ENCODE data around the gene HOXD4. TPM values are rescaled to one million over a fixed set of nuclear protein-coding genes. Genes with fewer than 3 reads are reported as not detected.

Gene HOXD4
- total and polyA plus RNA-seq, 9 donors, result 2.2 to 8.1 (median 3.6) TPM

DNA sequence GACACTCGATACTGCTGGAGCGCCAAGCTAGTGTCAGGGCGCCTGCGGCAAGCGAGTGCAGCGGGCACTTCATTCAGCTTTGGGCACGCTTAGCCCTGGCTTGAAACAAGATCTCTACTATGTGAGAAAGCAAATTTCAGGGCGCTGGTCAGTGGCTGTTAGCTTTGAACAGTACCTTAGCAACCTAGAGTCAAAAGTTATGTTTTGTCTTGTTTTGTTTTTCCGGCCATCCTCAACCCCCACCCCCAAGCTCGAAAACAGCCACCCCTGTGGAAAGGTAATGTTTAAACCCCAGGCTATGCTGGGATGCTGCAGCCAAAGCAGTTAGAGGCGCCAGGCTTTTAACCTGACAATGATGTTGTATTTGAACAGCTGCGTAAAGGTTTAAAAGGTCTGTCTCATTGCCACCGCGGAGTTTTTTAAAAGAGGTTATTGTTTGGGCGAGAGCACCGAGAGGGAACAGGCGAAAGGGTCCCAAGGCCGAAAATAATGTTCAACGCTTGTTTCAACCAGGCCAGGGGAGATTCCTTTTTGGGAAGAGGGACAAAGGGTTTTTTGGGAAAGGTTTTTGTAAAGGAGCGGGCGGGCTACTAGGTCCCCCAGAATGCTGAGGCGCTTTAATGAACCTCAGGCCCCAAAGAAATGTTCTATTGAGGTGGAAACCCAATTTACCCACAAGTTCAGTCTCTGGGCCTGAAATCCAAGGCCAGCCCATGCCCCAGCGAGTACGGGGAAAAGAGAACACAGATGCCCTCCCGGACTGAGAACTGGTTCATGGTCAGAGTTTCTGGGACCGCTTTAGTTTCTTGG, 37.0 kb upstream of the HOXD4 start:
- Histone ChIP-seq H3K27ac (ENCODE audit: low read length) (no peak overlapping the region), H3K9me3 (replicated peaks; ENCODE audit: control insufficient read depth, low read depth, low read length) (no peaks in the 10 kb centered on the region), H3K27me3 (ENCODE audit: control insufficient read depth, insufficient read depth, low read length) (peaks cover 93% of the 10 kb centered on the region), H3K36me3 (ENCODE audit: control insufficient read depth, insufficient read depth, low read length) (no peaks in the 10 kb centered on the region), H3K4me3 (ENCODE audit: low read length) (no peak overlapping the region), H3K4me1 (ENCODE audit: control insufficient read depth, insufficient read depth, low read length) (peaks cover 29% of the 10 kb centered on the region)
- 40% methylated on average over 20 of the region's 26 CpGs for WGBS (ENCODE audit: insufficient coverage)
- no peak for DNase-seq

DNA sequence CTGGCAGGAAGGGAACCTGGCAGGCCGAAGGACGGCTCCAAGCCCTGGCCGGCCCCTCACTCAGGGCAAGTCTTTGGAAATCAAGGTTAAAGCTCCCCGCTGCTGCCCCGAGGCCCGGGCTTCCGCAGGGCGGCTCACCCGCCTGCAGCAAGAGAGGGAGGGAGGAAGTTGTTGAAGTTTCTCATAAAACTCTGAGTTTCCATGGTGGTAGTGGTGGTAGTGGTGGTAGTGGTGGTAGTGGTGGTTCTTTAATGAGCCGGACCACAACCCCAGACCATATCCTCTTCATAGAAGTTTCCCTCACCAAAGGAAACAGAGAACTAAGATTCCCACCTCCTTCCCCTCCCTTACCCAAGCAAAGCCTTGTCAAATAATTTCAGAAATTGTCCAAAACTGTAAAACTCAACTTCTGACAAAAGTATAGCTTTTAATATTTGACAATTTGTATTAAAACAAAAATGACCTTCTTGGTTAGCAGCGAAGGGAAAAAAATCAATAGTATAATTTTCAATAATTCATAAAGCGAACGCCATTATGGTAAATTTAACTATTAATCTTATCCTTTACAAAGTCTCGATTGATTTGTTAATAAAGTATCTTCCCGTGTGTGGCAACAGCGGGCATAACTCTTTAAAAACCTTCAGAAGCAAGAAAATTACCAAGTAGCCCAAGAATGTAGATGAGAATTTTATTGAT, 36.3 kb upstream of the HOXD4 start:
- peaks cover 91% of the 10 kb centered on the region for H3K27me3 ChIP-seq (ENCODE audit: control insufficient read depth, insufficient read depth, low read length)
- WGBS (ENCODE audit: insufficient coverage), result 22% methylated on average over 3 of the region's 16 CpGs
- DNase-seq, result no peak
- H3K36me3 ChIP-seq (ENCODE audit: control insufficient read depth, insufficient read depth, low read length), result no peaks in the 10 kb centered on the region
- no peak overlapping the region for H3K4me3 ChIP-seq (ENCODE audit: low read length)
- H3K27ac ChIP-seq (ENCODE audit: low read length), result no peak overlapping the region
- H3K9me3 ChIP-seq (replicated peaks; ENCODE audit: control insufficient read depth, low read depth, low read length), result no peaks in the 10 kb centered on the region
- peaks cover 29% of the 10 kb centered on the region for H3K4me1 ChIP-seq (ENCODE audit: control insufficient read depth, insufficient read depth, low read length)

DNA sequence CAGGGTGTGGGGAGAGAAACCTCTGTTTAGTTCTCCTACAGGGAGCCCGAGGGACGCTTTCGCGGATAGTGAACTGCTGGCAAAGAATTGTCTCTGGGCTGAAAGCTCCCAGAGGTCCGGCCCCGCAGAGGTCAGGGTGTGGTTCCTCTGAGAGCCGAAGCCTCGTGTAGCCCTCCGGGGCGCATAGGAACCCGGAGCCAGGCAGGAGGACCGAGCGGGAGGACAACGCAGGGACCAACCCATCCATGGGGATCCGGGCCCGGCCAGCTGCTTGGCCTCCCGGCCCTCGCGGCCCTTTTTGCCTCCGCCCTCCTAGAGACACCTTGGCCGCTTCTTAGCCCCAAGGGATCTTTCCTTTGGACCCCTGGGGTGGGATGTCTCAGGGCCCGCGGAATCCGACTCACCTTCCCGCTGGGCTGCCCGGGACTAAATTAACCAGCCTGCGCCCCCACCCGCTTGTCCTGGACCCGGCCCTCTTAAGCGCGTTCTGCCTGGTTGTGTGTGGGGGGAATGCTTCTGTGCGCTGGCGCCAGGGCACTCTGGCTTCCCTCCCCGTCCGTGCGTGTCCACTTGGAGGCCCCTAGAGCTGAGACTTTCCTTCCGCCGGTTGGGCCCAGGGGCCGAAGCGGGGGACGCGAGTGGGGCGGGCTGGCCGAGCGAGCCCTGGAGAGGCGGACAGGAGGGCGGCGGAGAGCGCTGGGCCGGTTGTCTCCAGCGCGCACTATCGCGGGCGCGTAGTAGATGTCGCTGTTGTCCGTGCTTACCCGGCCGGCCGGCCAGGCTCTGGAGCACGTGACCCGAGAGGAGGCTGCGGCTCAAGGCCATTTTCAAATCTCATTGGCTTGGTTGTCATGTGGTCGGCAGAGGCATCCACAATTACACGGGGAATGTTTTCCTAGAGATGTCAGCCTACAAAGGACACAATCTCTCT, 35.2 kb upstream of the HOXD4 start, which contains the start of gene HOXD10:
TSS of gene HOXD10 (plus strand) at position 896 of the 931 bp plus-strand sequence. CDS start 56 bp downstream, outside the sequence.
- Histone ChIP-seq H3K27ac (ENCODE audit: low read length) (peak within 1 kb of the TSS; percentile 10), H3K27me3 (ENCODE audit: control insufficient read depth, insufficient read depth, low read length) (peaks cover 93% of the 10 kb centered on the region), H3K4me3 (ENCODE audit: low read length) (peak within 1 kb of the TSS; percentile 21), H3K36me3 (ENCODE audit: control insufficient read depth, insufficient read depth, low read length) (no peaks in the 10 kb centered on the region), H3K9me3 (replicated peaks; ENCODE audit: control insufficient read depth, low read depth, low read length) (no peaks in the 10 kb centered on the region), H3K4me1 (ENCODE audit: control insufficient read depth, insufficient read depth, low read length) (peaks cover 29% of the 10 kb centered on the region)
- WGBS (ENCODE audit: insufficient coverage), result 4% methylated on average over 59 of the region's 66 CpGs
- DNase-seq, result peak; percentile 90

DNA sequence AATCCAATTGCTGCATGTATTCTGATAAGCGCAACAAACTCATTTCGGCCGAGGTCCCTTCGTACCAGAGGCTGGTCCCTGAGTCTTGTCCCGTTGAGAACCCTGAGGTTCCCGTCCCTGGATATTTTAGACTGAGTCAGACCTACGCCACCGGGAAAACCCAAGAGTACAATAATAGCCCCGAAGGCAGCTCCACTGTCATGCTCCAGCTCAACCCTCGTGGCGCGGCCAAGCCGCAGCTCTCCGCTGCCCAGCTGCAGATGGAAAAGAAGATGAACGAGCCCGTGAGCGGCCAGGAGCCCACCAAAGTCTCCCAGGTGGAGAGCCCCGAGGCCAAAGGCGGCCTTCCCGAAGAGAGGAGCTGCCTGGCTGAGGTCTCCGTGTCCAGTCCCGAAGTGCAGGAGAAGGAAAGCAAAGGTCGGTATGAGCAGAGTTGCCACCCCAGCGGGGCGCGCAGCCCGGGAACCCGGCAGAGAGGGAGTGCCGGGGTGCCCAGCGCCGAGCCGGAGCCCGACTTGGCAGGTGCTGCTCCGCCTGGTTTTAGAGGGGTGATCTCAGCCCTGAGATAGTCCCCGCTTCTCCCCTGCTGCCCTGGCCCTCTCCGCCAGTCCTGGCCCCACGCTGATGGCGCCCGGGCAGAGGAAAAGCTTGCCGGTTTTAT, 34.1 kb upstream of the HOXD4 start:
- Histone ChIP-seq H3K9me3 (replicated peaks; ENCODE audit: control insufficient read depth, low read depth, low read length) (no peaks in the 10 kb centered on the region), H3K36me3 (ENCODE audit: control insufficient read depth, insufficient read depth, low read length) (no peaks in the 10 kb centered on the region), H3K4me1 (ENCODE audit: control insufficient read depth, insufficient read depth, low read length) (peaks cover 30% of the 10 kb centered on the region), H3K4me3 (ENCODE audit: low read length) (no peak overlapping the region), H3K27me3 (ENCODE audit: control insufficient read depth, insufficient read depth, low read length) (peaks cover 94% of the 10 kb centered on the region), H3K27ac (ENCODE audit: low read length) (no peak overlapping the region)
- 18% methylated on average over 40 of the region's 40 CpGs for WGBS (ENCODE audit: insufficient coverage)
- no peak for DNase-seq

DNA sequence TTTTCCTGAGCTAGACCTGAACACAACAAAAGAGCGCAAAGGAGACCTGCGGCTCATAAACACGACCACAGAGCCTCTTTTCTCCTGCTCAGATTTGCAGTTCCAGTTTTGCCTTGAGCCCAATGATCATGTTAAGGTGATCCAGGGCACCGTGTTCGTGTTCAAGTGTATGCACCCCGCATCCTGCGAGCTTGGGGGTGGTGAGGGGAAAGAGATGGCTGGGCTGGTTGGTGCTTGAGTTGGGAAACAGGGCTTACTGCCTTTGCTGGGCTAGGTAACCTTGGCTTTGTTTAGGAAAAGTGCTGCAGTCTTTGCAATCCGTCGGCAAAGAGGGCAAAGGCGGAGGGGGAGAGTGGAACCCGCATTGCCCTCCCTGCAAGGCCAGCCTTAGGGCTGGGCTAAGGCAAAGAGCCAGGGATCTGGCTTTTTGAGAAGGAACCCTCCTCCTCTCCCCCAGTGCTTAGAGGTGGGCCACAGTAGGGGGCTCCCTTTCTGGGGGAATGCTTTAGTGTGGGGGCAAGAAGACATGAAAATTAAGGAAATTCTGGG, 33.5 kb upstream of the HOXD4 start:
- H3K27me3 ChIP-seq (ENCODE audit: control insufficient read depth, insufficient read depth, low read length), result peaks cover 94% of the 10 kb centered on the region
- 24% methylated on average over 7 of the region's 11 CpGs for WGBS (ENCODE audit: insufficient coverage)
- H3K9me3 ChIP-seq (replicated peaks; ENCODE audit: control insufficient read depth, low read depth, low read length), result no peaks in the 10 kb centered on the region
- H3K27ac ChIP-seq (ENCODE audit: low read length), result no peak overlapping the region
- no peak overlapping the region for H3K4me3 ChIP-seq (ENCODE audit: low read length)
- peaks cover 27% of the 10 kb centered on the region for H3K4me1 ChIP-seq (ENCODE audit: control insufficient read depth, insufficient read depth, low read length)
- DNase-seq, result no peak
- no peaks in the 10 kb centered on the region for H3K36me3 ChIP-seq (ENCODE audit: control insufficient read depth, insufficient read depth, low read length)

DNA sequence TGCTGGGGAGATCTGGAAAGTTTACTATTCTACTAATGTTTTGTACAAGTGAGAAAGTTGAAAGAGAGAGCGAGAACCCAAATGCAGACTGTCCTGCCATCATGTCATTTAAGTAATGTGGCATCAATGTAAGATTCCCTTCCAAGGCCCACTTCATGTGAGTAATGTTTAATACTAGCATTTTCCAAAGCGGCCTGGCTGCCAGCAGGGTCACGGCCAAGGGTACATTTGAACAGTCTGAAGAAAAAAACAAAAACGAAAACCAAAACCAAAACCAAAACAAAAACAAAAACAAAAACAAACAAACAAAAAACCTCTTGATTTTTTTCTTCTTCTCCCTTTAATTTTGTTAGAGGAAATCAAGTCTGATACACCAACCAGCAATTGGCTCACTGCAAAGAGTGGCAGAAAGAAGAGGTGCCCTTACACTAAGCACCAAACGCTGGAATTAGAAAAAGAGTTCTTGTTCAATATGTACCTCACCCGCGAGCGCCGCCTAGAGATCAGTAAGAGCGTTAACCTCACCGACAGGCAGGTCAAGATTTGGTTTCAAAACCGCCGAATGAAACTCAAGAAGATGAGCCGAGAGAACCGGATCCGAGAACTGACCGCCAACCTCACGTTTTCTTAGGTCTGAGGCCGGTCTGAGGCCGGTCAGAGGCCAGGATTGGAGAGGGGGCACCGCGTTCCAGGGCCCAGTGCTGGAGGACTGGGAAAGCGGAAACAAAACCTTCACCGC, 32.6 kb upstream of the HOXD4 start:
- 13% methylated on average over 16 of the region's 24 CpGs for WGBS (ENCODE audit: insufficient coverage)
- peaks cover 27% of the 10 kb centered on the region for H3K4me1 ChIP-seq (ENCODE audit: control insufficient read depth, insufficient read depth, low read length)
- H3K36me3 ChIP-seq (ENCODE audit: control insufficient read depth, insufficient read depth, low read length), result no peaks in the 10 kb centered on the region
- H3K4me3 ChIP-seq (ENCODE audit: low read length), result no peak overlapping the region
- DNase-seq, result no peak
- H3K9me3 ChIP-seq (replicated peaks; ENCODE audit: control insufficient read depth, low read depth, low read length), result no peaks in the 10 kb centered on the region
- H3K27ac ChIP-seq (ENCODE audit: low read length), result no peak overlapping the region
- peaks cover 94% of the 10 kb centered on the region for H3K27me3 ChIP-seq (ENCODE audit: control insufficient read depth, insufficient read depth, low read length)

DNA sequence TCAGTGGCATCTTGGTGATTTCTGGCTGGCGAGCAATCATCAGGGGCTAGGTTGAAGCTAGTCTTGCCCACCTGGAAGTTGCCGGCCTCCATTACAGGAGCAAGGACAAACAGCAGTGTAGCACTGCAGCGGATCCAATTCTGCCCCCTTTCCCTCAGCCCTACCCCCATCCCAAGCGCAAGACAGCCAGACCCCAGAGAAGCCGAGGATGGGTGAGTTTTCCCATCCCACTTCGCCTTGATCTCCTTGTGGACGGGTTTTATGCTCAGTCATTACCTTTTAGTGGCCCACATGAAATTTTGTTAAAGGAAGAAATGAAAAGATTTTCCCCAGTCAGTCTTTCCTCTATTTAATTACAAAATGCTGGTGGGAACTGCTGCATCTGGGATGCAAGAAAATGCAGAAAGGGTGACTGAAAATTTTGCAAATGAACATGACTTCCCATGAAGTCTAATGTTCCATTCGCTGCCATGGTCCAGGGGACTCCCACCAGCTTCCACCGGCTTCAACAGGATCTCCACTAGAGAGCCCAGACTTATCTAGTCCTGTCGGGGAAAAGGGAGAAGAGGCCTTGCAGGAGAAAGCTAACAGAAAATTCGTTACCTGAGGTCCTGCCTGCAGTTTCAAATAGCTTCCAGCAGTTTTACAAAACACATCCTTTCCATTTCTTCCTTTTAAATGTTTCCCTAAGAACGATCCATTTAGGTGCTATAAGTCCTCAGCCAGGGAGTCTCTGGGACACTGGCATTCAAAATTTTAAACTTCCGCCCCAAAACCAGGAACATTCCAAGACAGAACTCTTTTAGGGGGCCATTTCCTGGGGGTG, 30.8 kb upstream of the HOXD4 start:
- H3K27ac ChIP-seq (ENCODE audit: low read length), result no peak overlapping the region
- H3K27me3 ChIP-seq (ENCODE audit: control insufficient read depth, insufficient read depth, low read length), result peaks cover 97% of the 10 kb centered on the region
- WGBS (ENCODE audit: insufficient coverage), result 50% methylated on average over 4 of the region's 13 CpGs
- H3K4me1 ChIP-seq (ENCODE audit: control insufficient read depth, insufficient read depth, low read length), result peaks cover 27% of the 10 kb centered on the region
- no peak for DNase-seq
- no peak overlapping the region for H3K4me3 ChIP-seq (ENCODE audit: low read length)
- H3K9me3 ChIP-seq (replicated peaks; ENCODE audit: control insufficient read depth, low read depth, low read length), result no peaks in the 10 kb centered on the region
- H3K36me3 ChIP-seq (ENCODE audit: control insufficient read depth, insufficient read depth, low read length), result no peaks in the 10 kb centered on the region

DNA sequence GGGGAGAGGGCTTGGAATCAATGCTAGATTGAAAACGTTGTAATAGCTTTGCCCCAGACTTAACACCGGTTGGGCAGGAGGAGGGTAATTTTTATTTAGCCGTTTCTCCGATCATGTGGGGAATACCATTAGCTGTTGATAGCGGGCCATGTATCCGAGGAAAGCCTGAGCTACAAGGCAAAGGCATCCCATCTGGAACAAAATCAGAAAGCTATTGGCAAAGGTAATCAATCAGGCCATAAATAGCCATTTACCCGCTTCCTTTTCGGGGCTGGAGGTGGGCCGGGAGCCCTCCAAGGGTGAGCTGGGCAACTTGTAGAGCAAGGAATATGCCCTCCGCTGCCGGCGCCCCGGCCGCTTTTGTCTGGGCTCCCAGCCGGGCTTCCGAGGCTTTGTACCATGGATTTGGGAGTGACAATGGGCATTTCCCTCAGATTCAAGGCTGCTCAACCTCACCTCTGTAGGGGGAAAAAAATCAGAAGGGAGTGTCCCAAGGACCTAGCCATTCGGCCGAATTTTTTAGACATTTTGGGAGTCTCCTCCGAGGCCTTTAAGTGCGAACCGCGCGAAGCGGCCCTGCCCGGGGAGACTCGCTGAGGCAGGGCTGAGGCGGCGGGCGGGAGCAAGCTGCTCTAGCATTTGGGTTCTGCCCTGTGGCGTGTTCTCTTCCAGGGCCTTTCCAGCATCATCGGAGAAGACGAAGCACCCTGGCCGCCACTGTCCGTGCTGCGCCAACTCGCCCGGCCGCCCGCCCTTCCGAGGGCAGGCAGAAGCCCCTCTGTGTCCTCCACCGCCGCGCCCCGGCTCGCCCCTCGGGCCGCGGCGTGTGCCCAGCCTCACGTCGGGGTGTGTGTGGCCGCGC, 29.9 kb upstream of the HOXD4 start:
- Histone ChIP-seq H3K9me3 (replicated peaks; ENCODE audit: control insufficient read depth, low read depth, low read length) (no peaks in the 10 kb centered on the region), H3K4me3 (ENCODE audit: low read length) (no peak overlapping the region), H3K27ac (ENCODE audit: low read length) (no peak overlapping the region), H3K36me3 (ENCODE audit: control insufficient read depth, insufficient read depth, low read length) (no peaks in the 10 kb centered on the region), H3K27me3 (ENCODE audit: control insufficient read depth, insufficient read depth, low read length) (peaks cover 96% of the 10 kb centered on the region), H3K4me1 (ENCODE audit: control insufficient read depth, insufficient read depth, low read length) (peaks cover 21% of the 10 kb centered on the region)
- no peak for DNase-seq
- WGBS (ENCODE audit: insufficient coverage), result 15% methylated on average over 22 of the region's 53 CpGs
